NCI-H1417 (cell line): Measurements from ENCODE around the gene PKD1.

Experiments
- DNase-seq, 3 experiments: peaks; one replicate each; lab custom pipeline; 2025; lab: John Stamatoyannopoulos, UW

Gene PKD1

GRCh38 chr16:2170080-2170479, 34.4 kb upstream of the PKD1 start:
- no peak for DNase-seq

GRCh38 chr16:2167068-2167638, 31.5 kb upstream of the PKD1 start:
- DNase-seq, result no peak

GRCh38 chr16:2166263-2167067, 30.8 kb upstream of the PKD1 start:
- no peak for DNase-seq

- no peak for DNase-seq
Observed at GRCh38 chr16:2165861-2166260, 30.2 kb upstream of the PKD1 start.

GRCh38 chr16:2163211-2163881, 27.6 kb upstream of the PKD1 start:
- no peak for DNase-seq

GRCh38 chr16:2162676-2163118, 27.0 kb upstream of the PKD1 start:
- DNase-seq, result no peak

- DNase-seq, result no peak
Observed at GRCh38 chr16:2161911-2162310, 26.2 kb upstream of the PKD1 start.

- no peak for DNase-seq
Observed at GRCh38 chr16:2160915-2161551, 25.3 kb upstream of the PKD1 start.

- DNase-seq, result no peak
Observed at GRCh38 chr16:2159175-2159838, 23.6 kb upstream of the PKD1 start.

- no peak for DNase-seq
Observed at GRCh38 chr16:2158262-2158638, 22.6 kb upstream of the PKD1 start.

GRCh38 chr16:2157480-2158261, 22.0 kb upstream of the PKD1 start:
- DNase-seq, result no peak

GRCh38 chr16:2156849-2157224, 21.1 kb upstream of the PKD1 start:
- no peak for DNase-seq

GRCh38 chr16:2155977-2156848, 20.5 kb upstream of the PKD1 start:
- DNase-seq, result peak in 1 of 3 experiments; percentile 38

GRCh38 chr16:2155091-2155950, 19.6 kb upstream of the PKD1 start, which contains the start of gene TRAF7:
TSS of gene TRAF7 (plus strand) at chr16:2155782. CDS start at chr16:2163921, 8,139 bp downstream.
- peak; percentile 99 to 100 (median 100) for DNase-seq

- DNase-seq, result peak in 1 of 3 experiments; percentile 62
Observed at GRCh38 chr16:2154533-2155090, 18.9 kb upstream of the PKD1 start.

- peak in 2 of 3 experiments; percentile 51 to 66 for DNase-seq
Observed at GRCh38 chr16:2152695-2153506, 17.2 kb upstream of the PKD1 start.

GRCh38 chr16:2151188-2152091, 15.7 kb upstream of the PKD1 start:
- no peak for DNase-seq
